GM19467 (cell line): ENCODE measurements around the gene CPOX.

Experiments used
- ATAC-seq: cut with Tn5 transposase; IDR thresholded peaks from one replicate; pipeline ENCODE4 v1.9.1; 2021; ENCODE audit warnings: mild to moderate bottlenecking, moderate library complexity; ENCODE audit not compliant: unreplicated experiment

The CPOX gene

GRCh38 chr3:98542623-98543022 lies 50.8 kb downstream of the CPOX start:
- no peak for ATAC-seq

GRCh38 chr3:98541695-98542094 lies 51.7 kb downstream of the CPOX start:
- ATAC-seq, result no peak

GRCh38 chr3:98540346-98540745 lies 53.1 kb downstream of the CPOX start:
- ATAC-seq, result peak; percentile 51

GRCh38 chr3:98536456-98537017 lies 56.9 kb downstream of the CPOX start:
- ATAC-seq, result peak; percentile 63

GRCh38 chr3:98534734-98535133 lies 58.7 kb downstream of the CPOX start:
- no peak for ATAC-seq

- ATAC-seq, result no peak
Measured at GRCh38 chr3:98534168-98534567, 59.2 kb downstream of the CPOX start.

- no peak for ATAC-seq
Measured at GRCh38 chr3:98532709-98533571, 60.5 kb downstream of the CPOX start.

GRCh38 chr3:98532275-98532637 lies 61.2 kb downstream of the CPOX start:
- ATAC-seq, result no peak

GRCh38 chr3:98531622-98532274 lies 61.7 kb downstream of the CPOX start, which contains the start of gene GPR15:
Gene GPR15, plus strand, starts transcription at chr3:98531978. Its CDS starts 56 bp downstream, at chr3:98532034.
- peak; percentile 30 for ATAC-seq

- no peak for ATAC-seq
Measured at GRCh38 chr3:98530676-98531075, 62.7 kb downstream of the CPOX start.

GRCh38 chr3:98529856-98530459 lies 63.5 kb downstream of the CPOX start:
- ATAC-seq, result no peak
